ENCODE results near the gene SMLR1.

SMLR1 gene

GRCh38 chr6:130822736-130823135 lies 4.5 kb upstream of the SMLR1 start:
- TF ChIP-seq Cebpa-rat (IDR thresholded peaks at IDR 0.05): no peak
- H3K36me3 ChIP-seq: no peaks in the 10 kb centered on the region
- no peak overlapping the region for H3K9ac ChIP-seq
- no peak overlapping the region for H3K4me3 ChIP-seq
- no peaks in the 10 kb centered on the region for H4K20me1 ChIP-seq
- H3K4me2 ChIP-seq: no peak overlapping the region
- no peaks in the 10 kb centered on the region for H3K9me3 ChIP-seq
- no peaks in the 10 kb centered on the region for H3K27me3 ChIP-seq
- H3K27ac ChIP-seq: no peak overlapping the region
- H3K4me1 ChIP-seq: no peaks in the 10 kb centered on the region

- H3K9me3 ChIP-seq: no peaks in the 10 kb centered on the region
- no peaks in the 10 kb centered on the region for H4K20me1 ChIP-seq
- TF ChIP-seq Cebpa-rat (IDR thresholded peaks at IDR 0.05): no peak
- H3K4me1 ChIP-seq: 0 out of 2 replicates have a peak, but pooled peaks cover 10% of the 10 kb centered on the region
- H3K4me3 ChIP-seq: no peak overlapping the region
- no peak overlapping the region for H3K27ac ChIP-seq
- no peaks in the 10 kb centered on the region for H3K36me3 ChIP-seq
- H3K9ac ChIP-seq: no peak overlapping the region
- H3K4me2 ChIP-seq: no peak overlapping the region
- no peaks in the 10 kb centered on the region for H3K27me3 ChIP-seq
Observed at GRCh38 chr6:130824978-130825694, 2.1 kb upstream of the SMLR1 start.

GRCh38 chr6:130825772-130826441 lies 1.3 kb upstream of the SMLR1 start:
- Histone ChIP-seq H3K27ac (no peak overlapping the region), H3K9ac (no peak overlapping the region), H3K27me3 (no peaks in the 10 kb centered on the region), H3K9me3 (no peaks in the 10 kb centered on the region), H3K4me2 (no peak overlapping the region), H3K4me3 (no peak overlapping the region), H4K20me1 (no peaks in the 10 kb centered on the region), H3K4me1 (0 out of 2 replicates have a peak, but pooled peaks cover 10% of the 10 kb centered on the region), H3K36me3 (no peaks in the 10 kb centered on the region)
- TF ChIP-seq Cebpa-rat (IDR thresholded peaks at IDR 0.05): no peak

- no peaks in the 10 kb centered on the region for H4K20me1 ChIP-seq
- no peaks in the 10 kb centered on the region for H3K9me3 ChIP-seq
- no peak overlapping the region for H3K4me3 ChIP-seq
- H3K9ac ChIP-seq: no peak overlapping the region
- 0 out of 2 replicates have a peak, but pooled peaks cover 10% of the 10 kb centered on the region for H3K4me1 ChIP-seq
- H3K36me3 ChIP-seq: no peaks in the 10 kb centered on the region
- no peak overlapping the region for H3K4me2 ChIP-seq
- H3K27me3 ChIP-seq: no peaks in the 10 kb centered on the region
- H3K27ac ChIP-seq: no peak overlapping the region
- TF ChIP-seq Cebpa-rat (IDR thresholded peaks at IDR 0.05): no peak
Observed at GRCh38 chr6:130826442-130827246, 562 bp upstream of the SMLR1 start.

GRCh38 chr6:130829333-130829910 lies 2.2 kb downstream of the SMLR1 start:
- Histone ChIP-seq H3K9me3 (no peaks in the 10 kb centered on the region), H3K27ac (no peak overlapping the region), H3K4me3 (no peak overlapping the region), H4K20me1 (no peaks in the 10 kb centered on the region), H3K4me2 (no peak overlapping the region), H3K9ac (no peak overlapping the region), H3K27me3 (no peaks in the 10 kb centered on the region), H3K36me3 (no peaks in the 10 kb centered on the region), H3K4me1 (0 out of 2 replicates have a peak, but pooled peaks cover 10% of the 10 kb centered on the region)
- TF ChIP-seq Cebpa-rat (IDR thresholded peaks at IDR 0.05): no peak

GRCh38 chr6:130831607-130832006 lies 4.4 kb downstream of the SMLR1 start:
- no peak overlapping the region for H3K4me3 ChIP-seq
- H4K20me1 ChIP-seq: no peaks in the 10 kb centered on the region
- no peaks in the 10 kb centered on the region for H3K9me3 ChIP-seq
- no peak overlapping the region for H3K9ac ChIP-seq
- H3K4me2 ChIP-seq: no peak overlapping the region
- no peak overlapping the region for H3K27ac ChIP-seq
- no peaks in the 10 kb centered on the region for H3K36me3 ChIP-seq
- 0 out of 2 replicates have a peak, but pooled peaks cover 12% of the 10 kb centered on the region for H3K4me1 ChIP-seq
- TF ChIP-seq Cebpa-rat (IDR thresholded peaks at IDR 0.05): no peak
- no peaks in the 10 kb centered on the region for H3K27me3 ChIP-seq

GRCh38 chr6:130833569-130833968 lies 6.4 kb downstream of the SMLR1 start:
- Histone ChIP-seq H3K27ac (no peak overlapping the region), H3K4me1 (0 out of 2 replicates have a peak, but pooled peaks cover 14% of the 10 kb centered on the region), H3K9ac (no peak overlapping the region), H4K20me1 (no peaks in the 10 kb centered on the region), H3K4me2 (no peak overlapping the region), H3K9me3 (no peaks in the 10 kb centered on the region), H3K4me3 (no peak overlapping the region), H3K36me3 (0 out of 2 replicates have a peak, but pooled peaks cover 4% of the 10 kb centered on the region), H3K27me3 (no peaks in the 10 kb centered on the region)
- TF ChIP-seq Cebpa-rat (IDR thresholded peaks at IDR 0.05): no peak

- Histone ChIP-seq H3K4me1 (0 out of 2 replicates have a peak, but pooled peaks cover 9% of the 10 kb centered on the region), H3K9me3 (no peaks in the 10 kb centered on the region), H3K4me3 (no peak overlapping the region), H4K20me1 (no peaks in the 10 kb centered on the region), H3K9ac (no peak overlapping the region), H3K36me3 (0 out of 2 replicates have a peak, but pooled peaks cover 8% of the 10 kb centered on the region), H3K27me3 (no peaks in the 10 kb centered on the region), H3K4me2 (no peak overlapping the region), H3K27ac (no peak overlapping the region)
- TF ChIP-seq Cebpa-rat (IDR thresholded peaks at IDR 0.05): no peak
Observed at GRCh38 chr6:130834482-130835251, 7.5 kb downstream of the SMLR1 start.
